Measurements from ENCODE around the gene ASB7.
A peak's percentile ranks its signal among the peaks of the same experiment; 100 is the strongest.

Gene ASB7

DNA sequence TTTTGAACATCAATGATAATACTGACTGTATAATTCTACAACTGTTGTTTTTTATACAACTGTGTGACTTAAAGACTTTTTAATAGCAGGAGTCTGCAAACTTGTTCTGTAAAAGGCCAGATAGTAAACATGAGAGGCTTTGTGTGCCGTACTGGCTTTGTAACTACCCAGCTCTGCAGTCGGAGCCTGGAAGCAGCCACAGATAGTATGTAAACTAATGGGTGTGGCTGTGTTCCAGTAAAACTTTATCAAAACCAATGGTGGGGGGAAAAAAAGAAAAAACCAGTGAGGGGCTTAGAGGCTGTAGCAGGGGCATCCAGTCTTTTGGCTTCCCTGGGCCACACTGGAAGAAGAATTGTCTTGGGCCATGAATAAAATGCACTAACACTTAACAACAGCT, 11.9 kb downstream of the ASB7 start:
- no peaks in the 10 kb centered on the region for H3K27me3 Mint-ChIP-seq
- no peak for ATAC-seq (replicated peaks)
- H3K9me3 Mint-ChIP-seq = no peaks in the 10 kb centered on the region
- no peak overlapping the region for H3K4me3 Mint-ChIP-seq
- H3K36me3 Mint-ChIP-seq = peaks cover 31 to 50% of the 10 kb centered on the region in 2 donors
- peaks cover 8 to 17% of the 10 kb centered on the region in 2 donors for H3K4me1 Mint-ChIP-seq
- H3K27ac Mint-ChIP-seq = no peak overlapping the region
- DNase-seq = no peak

GRCh38 chr15:100614918-100615317, 12.5 kb downstream of the ASB7 start:
- H3K4me1 Mint-ChIP-seq = peaks cover 12 to 17% of the 10 kb centered on the region in 2 donors

GRCh38 chr15:100615801-100616200, 13.4 kb downstream of the ASB7 start:
- Mint-ChIP-seq H3K9me3 (no peaks in the 10 kb centered on the region), H3K4me3 (no peak overlapping the region), H3K27ac (no peak overlapping the region), H3K4me1 (peaks cover 12 to 17% of the 10 kb centered on the region in 2 donors), H3K36me3 (peaks cover 39 to 54% of the 10 kb centered on the region in 2 donors), H3K27me3 (no peaks in the 10 kb centered on the region)
- no peak for ATAC-seq (replicated peaks)
- no peak for DNase-seq

More at GRCh38 chr15:100614918-100615317, 12.5 kb downstream of the ASB7 start:
- H3K4me3 Mint-ChIP-seq = no peak overlapping the region
- ATAC-seq (replicated peaks) (no peak), DNase-seq (no peak)
- no peak overlapping the region for H3K27ac Mint-ChIP-seq
- H3K36me3 Mint-ChIP-seq = peaks cover 34 to 49% of the 10 kb centered on the region in 2 donors
- H3K9me3 Mint-ChIP-seq = no peaks in the 10 kb centered on the region
- H3K27me3 Mint-ChIP-seq = no peaks in the 10 kb centered on the region

DNA sequence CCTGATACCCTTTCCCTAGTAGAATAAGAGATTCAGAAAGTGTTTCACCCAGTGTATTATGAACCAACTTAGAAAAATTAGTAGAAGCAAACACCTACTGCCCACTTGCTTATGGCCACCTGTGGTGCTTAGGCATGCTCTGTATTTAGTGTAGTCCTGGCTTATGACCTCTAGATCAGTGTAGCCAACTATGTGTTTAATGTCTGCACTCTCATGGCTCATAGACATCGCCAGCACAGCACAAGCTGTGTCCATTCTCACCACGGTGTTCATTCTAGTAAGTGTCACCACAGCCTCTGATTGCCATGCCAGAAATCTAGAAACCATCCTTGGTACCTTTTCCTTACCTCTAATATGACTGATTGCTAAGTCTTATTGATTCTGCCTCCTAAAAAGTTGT, 14.3 kb downstream of the ASB7 start:
- H3K36me3 Mint-ChIP-seq = peaks cover 42 to 58% of the 10 kb centered on the region in 2 donors
- H3K4me1 Mint-ChIP-seq = peaks cover 12 to 17% of the 10 kb centered on the region in 2 donors
- no peak overlapping the region for H3K4me3 Mint-ChIP-seq
- H3K9me3 Mint-ChIP-seq = no peaks in the 10 kb centered on the region
- H3K27ac Mint-ChIP-seq = no peak overlapping the region
- DNase-seq (no peak), ATAC-seq (replicated peaks) (no peak)
- no peaks in the 10 kb centered on the region for H3K27me3 Mint-ChIP-seq

DNA sequence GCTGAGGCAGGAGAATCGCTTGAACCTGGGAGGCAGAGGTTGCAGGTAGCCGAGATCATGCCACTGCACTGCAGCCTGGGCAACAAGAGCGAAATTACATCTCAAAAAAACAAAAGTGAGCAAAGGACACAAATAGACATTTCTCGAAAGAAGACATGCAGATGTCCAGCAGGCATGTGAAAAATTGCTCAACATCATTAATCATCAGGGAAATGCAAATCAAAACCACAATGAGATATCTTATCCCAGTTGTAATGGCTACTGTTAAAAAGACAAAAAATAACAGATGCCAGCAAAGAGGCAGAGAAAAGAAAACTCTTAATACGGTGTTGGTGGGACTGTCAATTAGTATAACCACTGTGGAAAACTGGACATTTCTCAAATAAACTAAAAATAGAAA, 20.9 kb downstream of the ASB7 start:
- H3K27ac Mint-ChIP-seq = no peak overlapping the region
- ATAC-seq (replicated peaks) (no peak), DNase-seq (no peak)
- peaks cover 6 to 8% of the 10 kb centered on the region in 2 donors for H3K4me1 Mint-ChIP-seq
- H3K9me3 Mint-ChIP-seq = no peaks in the 10 kb centered on the region
- peaks cover 25 to 32% of the 10 kb centered on the region in 2 donors for H3K36me3 Mint-ChIP-seq
- no peak overlapping the region for H3K4me3 Mint-ChIP-seq
- no peaks in the 10 kb centered on the region for H3K27me3 Mint-ChIP-seq

DNA sequence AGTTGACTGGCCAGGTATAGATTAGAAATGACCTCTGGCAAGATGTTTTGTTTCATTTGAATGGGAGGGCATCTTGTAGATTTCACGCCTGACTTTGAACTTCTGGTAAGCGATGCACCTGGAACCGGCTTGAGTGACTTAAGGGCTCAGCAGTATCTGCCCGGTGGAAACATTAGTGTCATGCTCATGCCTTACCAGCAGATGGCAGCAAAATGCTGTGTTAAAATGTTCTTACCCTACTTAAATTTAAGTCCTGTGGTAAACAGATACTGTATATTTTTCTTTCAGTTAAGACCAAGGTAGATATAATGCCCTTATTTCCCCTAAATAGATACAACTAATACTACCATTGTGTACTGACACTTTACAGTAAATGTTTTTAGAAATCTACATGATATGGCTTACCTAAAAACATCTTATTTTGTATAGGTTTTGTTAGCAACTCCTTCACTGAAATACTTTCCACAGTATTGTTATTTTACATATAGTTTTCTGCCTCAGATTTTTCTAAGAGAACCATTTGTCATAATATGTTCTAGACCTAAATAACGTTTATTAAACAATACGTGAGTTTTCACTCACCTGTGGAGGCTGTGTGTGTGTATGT, 25.5 kb downstream of the ASB7 start:
- DNase-seq = peak; percentile 36
- peaks cover 15 to 27% of the 10 kb centered on the region in 2 donors for H3K36me3 Mint-ChIP-seq
- H3K4me3 Mint-ChIP-seq = no peak overlapping the region
- H3K27me3 Mint-ChIP-seq = no peaks in the 10 kb centered on the region
- peaks cover 0 to 10% of the 10 kb centered on the region in 2 donors for H3K4me1 Mint-ChIP-seq
- no peaks in the 10 kb centered on the region for H3K9me3 Mint-ChIP-seq
- no peak overlapping the region for H3K27ac Mint-ChIP-seq
- peak; percentile 81 to 82 for ATAC-seq (replicated peaks)

GRCh38 chr15:100628746-100629145, 26.4 kb downstream of the ASB7 start:
- H3K4me1 Mint-ChIP-seq = peaks cover 5 to 10% of the 10 kb centered on the region in 2 donors
- ATAC-seq (replicated peaks) (no peak), DNase-seq (no peak)
- peaks cover 17 to 35% of the 10 kb centered on the region in 2 donors for H3K36me3 Mint-ChIP-seq
- H3K4me3 Mint-ChIP-seq = no peak overlapping the region
- H3K27ac Mint-ChIP-seq = no peak overlapping the region
- H3K27me3 Mint-ChIP-seq = no peaks in the 10 kb centered on the region
- no peaks in the 10 kb centered on the region for H3K9me3 Mint-ChIP-seq

GRCh38 chr15:100631831-100632230, 29.4 kb downstream of the ASB7 start:
- ATAC-seq (replicated peaks) (no peak), DNase-seq (no peak)
- Mint-ChIP-seq H3K36me3 (peaks cover 22 to 44% of the 10 kb centered on the region in 2 donors), H3K27me3 (no peaks in the 10 kb centered on the region), H3K9me3 (no peaks in the 10 kb centered on the region), H3K4me3 (no peak overlapping the region), H3K4me1 (peaks cover 16 to 28% of the 10 kb centered on the region in 2 donors), H3K27ac (no peak overlapping the region)

DNA sequence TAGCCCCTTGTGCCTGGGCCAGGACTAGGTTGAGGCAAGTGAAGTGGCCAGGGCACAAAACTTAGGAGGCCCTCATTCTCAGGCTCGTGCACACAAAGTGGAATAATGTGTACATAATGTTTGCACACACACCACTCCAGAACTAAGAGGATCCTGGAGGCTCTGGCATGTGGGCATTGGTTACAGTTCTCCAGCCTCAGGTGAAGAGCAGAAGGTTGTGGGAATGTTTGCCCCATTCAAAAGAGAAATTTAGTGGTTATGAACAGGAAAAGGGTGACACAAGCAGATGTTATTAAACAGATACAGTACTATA, 31.3 kb downstream of the ASB7 start:
- Mint-ChIP-seq H3K9me3 (no peaks in the 10 kb centered on the region), H3K4me1 (peaks cover 17 to 28% of the 10 kb centered on the region in 2 donors), H3K27me3 (no peaks in the 10 kb centered on the region), H3K27ac (no peak overlapping the region), H3K36me3 (peaks cover 27 to 52% of the 10 kb centered on the region in 2 donors), H3K4me3 (no peak overlapping the region)
- ATAC-seq (replicated peaks) (no peak), DNase-seq (no peak)

- Mint-ChIP-seq H3K4me1 (peaks cover 20 to 28% of the 10 kb centered on the region in 2 donors), H3K27ac (peak overlapping the region; percentile 54), H3K9me3 (no peaks in the 10 kb centered on the region), H3K36me3 (peaks cover 18 to 37% of the 10 kb centered on the region in 2 donors), H3K4me3 (no peak overlapping the region), H3K27me3 (no peaks in the 10 kb centered on the region)
- ATAC-seq (replicated peaks) (no peak), DNase-seq (no peak)
These were observed 33.1 kb downstream of the ASB7 start for GRCh38 chr15:100635406-100636071.

- H3K4me3 Mint-ChIP-seq = no peak overlapping the region
- no peak for DNase-seq
- no peak overlapping the region for H3K27ac Mint-ChIP-seq
- H3K27me3 Mint-ChIP-seq = no peaks in the 10 kb centered on the region
- peaks cover 10 to 25% of the 10 kb centered on the region in 2 donors for H3K36me3 Mint-ChIP-seq
- H3K4me1 Mint-ChIP-seq = peaks cover 27 to 37% of the 10 kb centered on the region in 2 donors
- ATAC-seq (replicated peaks) = no peak
- H3K9me3 Mint-ChIP-seq = no peaks in the 10 kb centered on the region
These were observed 35.9 kb downstream of the ASB7 start for GRCh38 chr15:100638177-100638730.

DNA sequence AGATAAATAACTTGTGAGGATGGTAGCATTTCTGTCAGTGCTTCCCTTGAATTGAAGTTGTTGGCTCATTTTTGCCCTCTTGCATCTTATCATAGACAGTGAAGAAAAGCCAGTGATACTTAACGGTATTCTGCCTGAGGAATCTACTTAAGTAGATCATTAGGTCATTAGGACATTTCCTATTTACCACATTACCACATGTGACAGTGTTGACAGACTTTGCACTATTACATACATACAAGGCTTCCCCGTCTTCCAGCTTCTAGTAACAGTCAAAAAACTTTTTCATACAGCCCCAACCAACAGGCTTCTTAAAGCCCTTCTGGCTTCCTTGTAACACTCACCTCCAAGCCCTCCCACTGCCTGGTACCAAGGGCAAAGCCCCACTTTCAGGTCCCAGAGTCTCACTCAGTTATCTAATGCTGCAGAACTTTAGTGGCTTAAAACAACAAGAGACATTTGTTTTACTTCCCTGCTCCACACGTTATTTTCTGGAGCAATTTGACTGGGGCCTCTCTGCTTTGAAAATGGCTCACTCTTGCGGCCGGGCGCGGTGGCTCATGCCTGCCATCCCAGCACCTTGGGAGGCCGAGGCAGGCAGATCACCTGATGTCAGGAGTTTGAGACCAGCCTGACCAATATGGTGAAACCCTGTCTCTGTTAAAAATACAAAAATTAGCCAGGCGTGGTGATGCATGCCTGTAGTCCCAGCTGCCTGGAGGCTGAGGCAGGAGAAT, 40.0 kb downstream of the ASB7 start:
- no peaks in the 10 kb centered on the region for H3K9me3 Mint-ChIP-seq
- H3K36me3 Mint-ChIP-seq = peaks cover 3 to 8% of the 10 kb centered on the region in 2 donors
- H3K4me1 Mint-ChIP-seq = peaks cover 14 to 20% of the 10 kb centered on the region in 2 donors
- no peak overlapping the region for H3K4me3 Mint-ChIP-seq
- DNase-seq (no peak), ATAC-seq (replicated peaks) (no peak)
- no peaks in the 10 kb centered on the region for H3K27me3 Mint-ChIP-seq
- H3K27ac Mint-ChIP-seq = no peak overlapping the region

- H3K27me3 Mint-ChIP-seq = no peaks in the 10 kb centered on the region
- ATAC-seq (replicated peaks) (no peak), DNase-seq (no peak)
- no peaks in the 10 kb centered on the region for H3K9me3 Mint-ChIP-seq
- peaks cover 14 to 20% of the 10 kb centered on the region in 2 donors for H3K4me1 Mint-ChIP-seq
- H3K36me3 Mint-ChIP-seq = peaks cover 3 to 7% of the 10 kb centered on the region in 2 donors
- no peak overlapping the region for H3K4me3 Mint-ChIP-seq
- no peak overlapping the region for H3K27ac Mint-ChIP-seq
These were observed 40.6 kb downstream of the ASB7 start for GRCh38 chr15:100642950-100643338.

DNA sequence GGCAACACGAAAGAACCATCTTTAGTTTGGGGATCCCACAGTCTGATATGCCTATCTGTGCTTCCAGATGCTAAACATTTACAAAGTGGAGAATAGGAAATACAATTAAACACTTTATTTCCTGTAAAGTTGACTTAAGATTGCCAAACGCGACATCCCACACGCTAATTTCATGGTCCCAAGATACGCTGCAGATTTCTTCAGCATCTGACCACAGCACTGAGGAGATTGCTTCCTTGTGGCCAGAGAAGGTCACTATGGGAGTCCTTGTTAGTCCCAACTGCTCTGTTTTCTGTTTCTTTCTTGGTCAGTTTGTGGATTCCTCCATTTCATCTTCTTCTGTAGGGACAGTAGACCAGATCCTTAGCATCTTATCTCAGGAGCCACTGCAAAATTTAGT, 43.3 kb downstream of the ASB7 start:
- H3K4me1 Mint-ChIP-seq = peaks cover 9% of the 10 kb centered on the region in 2 donors
- H3K27ac Mint-ChIP-seq = no peak overlapping the region
- H3K27me3 Mint-ChIP-seq = no peaks in the 10 kb centered on the region
- no peak overlapping the region for H3K4me3 Mint-ChIP-seq
- peaks cover 5 to 12% of the 10 kb centered on the region in 2 donors for H3K36me3 Mint-ChIP-seq
- DNase-seq (no peak), ATAC-seq (replicated peaks) (no peak)
- no peaks in the 10 kb centered on the region for H3K9me3 Mint-ChIP-seq

All from stimulated activated naive B cell treated with anti-CD40 and anti-IgM and Interleukin-4, amounts not matched to agents 10 μg/mL and 1 μg/mL and 100 μg/mL, for 72 hours (primary cell).